Spleen (tissue), 11 donors: ENCODE results near the gene PHKB. TPM values are rescaled to one million over a fixed set of nuclear protein-coding genes. Genes with fewer than 3 reads are reported as not detected.

Experiments
- DNase-seq: peaks from one replicate; pipeline ENCODE4 v3.0.0-alpha.2; 2020
- H3K27ac ChIP-seq, 8 donors: fragments of 200-600 bp; sonication (generic) in 7 of 8; 1 replicate in 4 of 8; 2 replicates in 4 of 8; pipeline versions ENCODE4 v1.5.0 to v1.8.0; 2016 to 2021; ENCODE audit warnings: inconsistent platforms in 4 of 8, mild to moderate bottlenecking in 4 of 8, moderate library complexity in 1 of 8
- H3K27me3 ChIP-seq, 7 donors: fragments of 200-600 bp; sonication (generic) in 6 of 7; replicated peaks in 1 of 7; 1 replicate in 4 of 7; 2 replicates in 3 of 7; pipeline versions ENCODE4 v1.5.0 to v1.8.0; 2016 to 2021; ENCODE audit warnings: inconsistent platforms in 3 of 7, mild to moderate bottlenecking in 1 of 7
- H3K36me3 ChIP-seq, 6 donors: fragments of 200-600 bp; sonication (generic) in 5 of 6; 1 replicate in 4 of 6; 2 replicates in 2 of 6; pipeline versions ENCODE4 v1.5.0 to v1.8.0; 2016 to 2021; ENCODE audit warnings: inconsistent platforms in 2 of 6
- H3K4me1 ChIP-seq, 6 donors: fragments of 200-600 bp; sonication (generic) in 5 of 6; 1 replicate in 3 of 6; 2 replicates in 3 of 6; pipeline versions ENCODE4 v1.5.0 to v1.8.0; 2016 to 2021; ENCODE audit warnings: inconsistent platforms in 3 of 6
- H3K4me3 ChIP-seq, 8 donors: fragments of 200-600 bp; sonication (generic) in 7 of 8; 1 replicate in 4 of 8; 2 replicates in 4 of 8; pipeline versions ENCODE4 v1.5.0 to v1.8.0; 2016 to 2021; ENCODE audit warnings: inconsistent platforms in 4 of 8, mild to moderate bottlenecking in 4 of 8, moderate library complexity in 2 of 8
- H3K9me3 ChIP-seq, 8 donors: fragments of 200-600 bp; sonication (generic) in 7 of 8; 1 replicate in 4 of 8; 2 replicates in 4 of 8; pipeline versions ENCODE4 v1.5.0 to v1.8.0; 2016 to 2021; ENCODE audit warnings: inconsistent platforms in 4 of 8
- CTCF ChIP-seq, 11 experiments: fragments of 200-600 bp in 7 of 11; fragments of 450-650 bp in 4 of 11; sonication (generic) in 4 of 11; IDR thresholded peaks in 8 of 11; conservative IDR thresholded peaks in 3 of 11; 1 replicate in 7 of 11; 2 replicates in 4 of 11; pipeline versions ENCODE4 v1.4.0 to v1.8.0; 2016 to 2021; ENCODE audit warnings: antibody characterized with exemption in 11 of 11, inconsistent platforms in 4 of 11, mild to moderate bottlenecking in 1 of 11
- POLR2A ChIP-seq, 3 donors: fragments of 450-650 bp; IDR thresholded peaks; one replicate each; pipeline ENCODE4 v1.5.1; 2017; ENCODE audit warnings: antibody characterized with exemption in 3 of 3, mild to moderate bottlenecking in 1 of 3
- POLR2AphosphoS5 ChIP-seq, 3 donors: sonication (generic); formaldehyde crosslinking; IDR thresholded peaks; one replicate each; pipeline ENCODE4 v1.5.1; 2017; ENCODE audit warnings: antibody characterized with exemption in 3 of 3
- WGBS, 5 donors: extraction: QIAGEN DNeasy Blood & Tissue Kit in 3 of 5; methylation state at CpG; one replicate each; pipeline versions ENCODE4 v1.1.5 to v1.1.7; 2013 to 2018; 5-methylcytosine and 5-hydroxymethylcytosine counted together
- intact Hi-C: fragments of 100-400 bp; cut with DNase I; formaldehyde crosslinking; loops from one replicate; pipeline ENCODE4 v1.15.0; 2023; ENCODE audit warnings: low total_unique reads
- polyA plus RNA-seq, 3 donors: library from polyadenylated mRNA; stranded (reverse); fragments of 200-250 nt; gene quantifications; one replicate each; pipeline ENCODE4 v1.2.1, GENCODE V29; 2013
- total RNA-seq, 7 donors: library from RNA; depleted of rRNA in 3 of 7; stranded (reverse); fragments of >200 nt in 3 of 7; fragmentation: NEBNext Ultra II Directional in 4 of 7; extraction: Animal tissue kit (Norgen Biotek cat#: 25700) in 4 of 7; gene quantifications; one replicate each; pipeline versions ENCODE4 v1.1.0 to v1.2.1, GENCODE V29; 2016 to 2021
- donor health status: healthy with polysubstance abuse.
- donor health status: DM: no; HTN: no; CAD: no; lungs with moderate emphysema.
- donor health status: DM: no; HTN: no; CAD: no.
- donor health status: Bipolar disorder and iron deficiency.
- donor health status: healthy.
- donor health status: DM: no; HTN: no; CAD: no.
- donor health status: DM: yes; HTN: yes; CAD: no.

Gene PHKB
- total and polyA plus RNA-seq, 10 donors = 19.7 to 168 (median 99.1) TPM

GRCh38 chr16:47693226-47693625 lies 232.1 kb downstream of the PHKB start:
- no peak for DNase-seq
- Histone ChIP-seq H3K27ac (no peak overlapping the region), H3K27me3 (no peaks in the 10 kb centered on the region), H3K4me1 (peaks cover 0 to 9% (median 0%) of the 10 kb centered on the region in 6 donors), H3K36me3 (peaks cover 12 to 100% (median 85%) of the 10 kb centered on the region in 6 donors), H3K9me3 (no peaks in the 10 kb centered on the region), H3K4me3 (no peak overlapping the region)
- WGBS, 5 donors = 95 to 99% (median 97%) methylated on average over 9 of the region's 9 CpGs
- no peak for TF ChIP-seq CTCF (IDR thresholded peaks at IDR 0.05 in 8 of 11, conservative IDR thresholded peaks at IDR 0.05 in 3 of 11)
- no peak for TF ChIP-seq POLR2AphosphoS5 (IDR thresholded peaks at IDR 0.05)
- no peak for TF ChIP-seq POLR2A (IDR thresholded peaks at IDR 0.05)
- intact Hi-C loops = no loop called here

- Histone ChIP-seq H3K27ac (no peak overlapping the region), H3K4me1 (peaks cover 0 to 9% (median 0%) of the 10 kb centered on the region in 6 donors), H3K27me3 (no peaks in the 10 kb centered on the region), H3K36me3 (peaks cover 7 to 100% (median 86%) of the 10 kb centered on the region in 6 donors), H3K4me3 (no peak overlapping the region), H3K9me3 (no peaks in the 10 kb centered on the region)
- WGBS, 5 donors = 75 to 86% (median 77%) methylated on average over 3 of the region's 3 CpGs
- TF ChIP-seq POLR2A (IDR thresholded peaks at IDR 0.05) (no peak), CTCF (IDR thresholded peaks at IDR 0.05 in 8 of 11, conservative IDR thresholded peaks at IDR 0.05 in 3 of 11) (no peak), POLR2AphosphoS5 (IDR thresholded peaks at IDR 0.05) (no peak)
- no peak for DNase-seq
- intact Hi-C loops = no loop called here
Measured at GRCh38 chr16:47694543-47694942, 233.4 kb downstream of the PHKB start.

- no peak for DNase-seq
- Histone ChIP-seq H3K36me3 (peaks cover 3 to 100% (median 80%) of the 10 kb centered on the region in 6 donors), H3K27me3 (no peaks in the 10 kb centered on the region), H3K27ac (no peak overlapping the region), H3K9me3 (no peaks in the 10 kb centered on the region), H3K4me3 (no peak overlapping the region), H3K4me1 (peaks cover 0 to 9% (median 0%) of the 10 kb centered on the region in 6 donors)
- TF ChIP-seq CTCF (IDR thresholded peaks at IDR 0.05 in 8 of 11, conservative IDR thresholded peaks at IDR 0.05 in 3 of 11) = no peak
- no peak for TF ChIP-seq POLR2A (IDR thresholded peaks at IDR 0.05)
- TF ChIP-seq POLR2AphosphoS5 (IDR thresholded peaks at IDR 0.05) = no peak
- intact Hi-C loops = no loop called here
- 80 to 88% (median 86%) methylated on average over 4 of the region's 4 CpGs for WGBS, 5 donors
Measured at GRCh38 chr16:47695756-47696155, 234.6 kb downstream of the PHKB start.

GRCh38 chr16:47697826-47698225 lies 236.7 kb downstream of the PHKB start:
- WGBS, 5 donors = 91 to 98% (median 93%) methylated on average over 3 of the region's 3 CpGs
- peaks cover 3 to 91% (median 62%) of the 10 kb centered on the region in 6 donors for H3K36me3 ChIP-seq

More at GRCh38 chr16:47697826-47698225, 236.7 kb downstream of the PHKB start:
- TF ChIP-seq POLR2AphosphoS5 (IDR thresholded peaks at IDR 0.05) (no peak), CTCF (IDR thresholded peaks at IDR 0.05 in 8 of 11, conservative IDR thresholded peaks at IDR 0.05 in 3 of 11) (no peak), POLR2A (IDR thresholded peaks at IDR 0.05) (no peak)
- Histone ChIP-seq H3K27me3 (no peaks in the 10 kb centered on the region), H3K9me3 (no peaks in the 10 kb centered on the region), H3K27ac (no peak overlapping the region), H3K4me1 (peaks cover 0 to 9% (median 0%) of the 10 kb centered on the region in 6 donors), H3K4me3 (no peak overlapping the region)
- DNase-seq = no peak
- intact Hi-C loops = no loop called here
